IPS-20b (cell line): ENCODE data around the gene BPGM.

Source experiments
- H3K27ac ChIP-seq: one replicate; pipeline ENCODE4 v1.5.1; 2013; ENCODE audit warnings: low read length
- H3K27me3 ChIP-seq: 2 replicates; pipeline ENCODE4 v1.6.1; 2013; ENCODE audit warnings: mild to moderate bottlenecking, low read length, inconsistent platforms; ENCODE audit not compliant: insufficient read depth
- H3K36me3 ChIP-seq: 2 replicates; pipeline ENCODE4 v1.6.1; 2013; ENCODE audit warnings: low read depth, mild to moderate bottlenecking, inconsistent platforms, low read length, moderate library complexity; ENCODE audit not compliant: insufficient read depth
- H3K4me1 ChIP-seq: 2 replicates; pipeline ENCODE4 v1.6.1; 2013; ENCODE audit warnings: mild to moderate bottlenecking, control low read depth, inconsistent platforms, low read length, moderate library complexity; ENCODE audit not compliant: insufficient read depth
- H3K4me3 ChIP-seq: 2 replicates; pipeline ENCODE4 v1.5.1; 2013; ENCODE audit warnings: mild to moderate bottlenecking, low read length, inconsistent platforms
- H3K9ac ChIP-seq: 2 replicates; pipeline ENCODE4 v1.6.1; 2013; ENCODE audit warnings: low read depth, mild to moderate bottlenecking, inconsistent platforms, low read length, moderate library complexity
- H3K9me3 ChIP-seq: 2 replicates; pipeline ENCODE4 v1.6.1; 2013; ENCODE audit warnings: mild to moderate bottlenecking, low read depth, low read length, inconsistent platforms; ENCODE audit not compliant: insufficient read depth

BPGM gene

GRCh38 chr7:134710854-134711624 is 64.4 kb downstream of the BPGM start:
- Histone ChIP-seq H3K4me1 (peaks cover 8% of the 10 kb centered on the region; the same call in 1 of the 2 replicates), H3K4me3 (no peak overlapping the region), H3K27me3 (no peaks in the 10 kb centered on the region), H3K9ac (no peak overlapping the region), H3K36me3 (no peaks in the 10 kb centered on the region), H3K27ac (no peak overlapping the region), H3K9me3 (no peaks in the 10 kb centered on the region)

- Histone ChIP-seq H3K4me3 (no peak overlapping the region), H3K9ac (no peak overlapping the region), H3K4me1 (peaks cover 8% of the 10 kb centered on the region; the same call in 1 of the 2 replicates), H3K36me3 (no peaks in the 10 kb centered on the region), H3K27me3 (no peaks in the 10 kb centered on the region), H3K9me3 (no peaks in the 10 kb centered on the region), H3K27ac (no peak overlapping the region)
Measured at GRCh38 chr7:134712196-134712595, 65.5 kb downstream of the BPGM start.

- Histone ChIP-seq H3K4me3 (no peak overlapping the region), H3K27ac (no peak overlapping the region), H3K9ac (no peak overlapping the region), H3K4me1 (peaks cover 8% of the 10 kb centered on the region; the same call in 1 of the 2 replicates), H3K27me3 (no peaks in the 10 kb centered on the region), H3K36me3 (no peaks in the 10 kb centered on the region), H3K9me3 (no peaks in the 10 kb centered on the region)
Measured at GRCh38 chr7:134714470-134715205, 68.0 kb downstream of the BPGM start.

- no peak overlapping the region for H3K9ac ChIP-seq
- no peak overlapping the region for H3K4me3 ChIP-seq
- no peaks in the 10 kb centered on the region for H3K4me1 ChIP-seq
- H3K36me3 ChIP-seq, result no peaks in the 10 kb centered on the region
- no peaks in the 10 kb centered on the region for H3K9me3 ChIP-seq
- no peaks in the 10 kb centered on the region for H3K27me3 ChIP-seq
- no peak overlapping the region for H3K27ac ChIP-seq
Measured at GRCh38 chr7:134718211-134718875, 71.7 kb downstream of the BPGM start.

GRCh38 chr7:134720091-134720935 is 73.7 kb downstream of the BPGM start:
- Histone ChIP-seq H3K9ac (no peak overlapping the region), H3K36me3 (no peaks in the 10 kb centered on the region), H3K27ac (no peak overlapping the region), H3K27me3 (no peaks in the 10 kb centered on the region), H3K4me3 (no peak overlapping the region), H3K9me3 (no peaks in the 10 kb centered on the region), H3K4me1 (no peaks in the 10 kb centered on the region)

GRCh38 chr7:134721171-134721570 is 74.5 kb downstream of the BPGM start:
- H3K9ac ChIP-seq, result no peak overlapping the region
- no peak overlapping the region for H3K4me3 ChIP-seq
- H3K36me3 ChIP-seq, result no peaks in the 10 kb centered on the region
- no peaks in the 10 kb centered on the region for H3K4me1 ChIP-seq
- no peaks in the 10 kb centered on the region for H3K27me3 ChIP-seq
- no peaks in the 10 kb centered on the region for H3K9me3 ChIP-seq
- no peak overlapping the region for H3K27ac ChIP-seq

GRCh38 chr7:134722786-134723322 is 76.2 kb downstream of the BPGM start:
- H3K4me1 ChIP-seq, result no peaks in the 10 kb centered on the region
- H3K9ac ChIP-seq, result no peak overlapping the region
- H3K9me3 ChIP-seq, result no peaks in the 10 kb centered on the region
- H3K27me3 ChIP-seq, result no peaks in the 10 kb centered on the region
- H3K4me3 ChIP-seq, result no peak overlapping the region
- no peaks in the 10 kb centered on the region for H3K36me3 ChIP-seq
- no peak overlapping the region for H3K27ac ChIP-seq

GRCh38 chr7:134723892-134724291 is 77.2 kb downstream of the BPGM start:
- no peak overlapping the region for H3K9ac ChIP-seq
- H3K4me1 ChIP-seq, result no peaks in the 10 kb centered on the region
- no peaks in the 10 kb centered on the region for H3K27me3 ChIP-seq
- no peak overlapping the region for H3K27ac ChIP-seq
- H3K36me3 ChIP-seq, result no peaks in the 10 kb centered on the region
- H3K9me3 ChIP-seq, result no peaks in the 10 kb centered on the region
- H3K4me3 ChIP-seq, result no peak overlapping the region

GRCh38 chr7:134724606-134725005 is 78.0 kb downstream of the BPGM start:
- Histone ChIP-seq H3K4me1 (no peaks in the 10 kb centered on the region), H3K27ac (no peak overlapping the region), H3K9me3 (no peaks in the 10 kb centered on the region), H3K27me3 (no peaks in the 10 kb centered on the region), H3K9ac (no peak overlapping the region), H3K36me3 (no peaks in the 10 kb centered on the region), H3K4me3 (no peak overlapping the region)

- Histone ChIP-seq H3K4me1 (no peaks in the 10 kb centered on the region), H3K27me3 (no peaks in the 10 kb centered on the region), H3K27ac (no peak overlapping the region), H3K9ac (no peak overlapping the region), H3K4me3 (no peak overlapping the region), H3K9me3 (no peaks in the 10 kb centered on the region), H3K36me3 (no peaks in the 10 kb centered on the region)
Measured at GRCh38 chr7:134726581-134726980, 79.9 kb downstream of the BPGM start.

GRCh38 chr7:134727711-134728110 is 81.1 kb downstream of the BPGM start:
- Histone ChIP-seq H3K36me3 (no peaks in the 10 kb centered on the region), H3K9me3 (no peaks in the 10 kb centered on the region), H3K4me1 (no peaks in the 10 kb centered on the region), H3K27ac (no peak overlapping the region), H3K27me3 (no peaks in the 10 kb centered on the region), H3K4me3 (no peak overlapping the region), H3K9ac (no peak overlapping the region)
